Nephron progenitor cell (in vitro differentiated cells): ENCODE measurements around the gene RASSF8.

Experiments used
- DNase-seq: peaks from one replicate; pipeline ENCODE4 v3.0.0; 2021
- H3K27ac Mint-ChIP-seq: 2 replicates; pipeline ENCODE4 v1.8.0; 2021; ENCODE audit warnings: mild to moderate bottlenecking, moderate library complexity, mixed read lengths
- H3K27me3 Mint-ChIP-seq: 2 replicates; pipeline ENCODE4 v1.8.0; 2021; ENCODE audit warnings: mild to moderate bottlenecking, low read depth, mixed read lengths; ENCODE audit not compliant: poor library complexity
- H3K36me3 Mint-ChIP-seq: 2 replicates; pipeline ENCODE4 v1.8.0; 2021; ENCODE audit warnings: low read depth, mixed read lengths
- H3K4me1 Mint-ChIP-seq: 2 replicates; pipeline ENCODE4 v1.8.0; 2021; ENCODE audit warnings: mixed read lengths
- H3K4me3 Mint-ChIP-seq: 2 replicates; pipeline ENCODE4 v1.8.0; 2021; ENCODE audit warnings: mild to moderate bottlenecking, moderate library complexity, mixed read lengths
- H3K9me3 Mint-ChIP-seq: 2 replicates; pipeline ENCODE4 v1.8.0; 2021; ENCODE audit warnings: mild to moderate bottlenecking, moderate library complexity, mixed read lengths
- CTCF ChIP-seq: fragments of 200-600 bp; sonication (generic); IDR thresholded peaks from 2 replicates; pipeline ENCODE4 v1.5.0; 2021; ENCODE audit warnings: antibody characterized with exemption

RASSF8 gene

DNA sequence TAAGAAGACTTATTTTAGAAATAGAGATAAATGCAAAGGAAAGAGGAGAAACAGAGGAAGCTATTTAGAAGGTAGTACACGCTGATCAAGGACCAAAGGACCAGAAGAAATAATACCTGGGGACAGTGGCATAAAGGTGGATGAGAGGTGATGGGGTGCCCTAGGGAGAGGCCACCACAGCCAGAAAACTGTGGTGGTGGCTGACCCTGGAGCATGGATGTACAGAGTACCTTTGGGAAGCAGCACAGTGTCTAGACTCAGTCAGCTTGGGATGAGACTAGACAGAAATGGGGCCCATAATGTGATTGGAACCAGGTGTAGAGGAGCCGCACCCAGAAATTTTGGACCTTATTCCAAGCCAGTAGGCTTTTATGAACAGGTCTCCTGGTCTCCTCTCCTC, 17.2 kb downstream of the RASSF8 start:
- Mint-ChIP-seq H3K27me3 (no peaks in the 10 kb centered on the region), H3K4me3 (no peak overlapping the region), H3K4me1 (peaks cover 65% of the 10 kb centered on the region), H3K27ac (peak overlapping the region; percentile 89), H3K9me3 (no peaks in the 10 kb centered on the region), H3K36me3 (peaks cover 9% of the 10 kb centered on the region)
- DNase-seq = no peak
- no peak for TF ChIP-seq CTCF

DNA sequence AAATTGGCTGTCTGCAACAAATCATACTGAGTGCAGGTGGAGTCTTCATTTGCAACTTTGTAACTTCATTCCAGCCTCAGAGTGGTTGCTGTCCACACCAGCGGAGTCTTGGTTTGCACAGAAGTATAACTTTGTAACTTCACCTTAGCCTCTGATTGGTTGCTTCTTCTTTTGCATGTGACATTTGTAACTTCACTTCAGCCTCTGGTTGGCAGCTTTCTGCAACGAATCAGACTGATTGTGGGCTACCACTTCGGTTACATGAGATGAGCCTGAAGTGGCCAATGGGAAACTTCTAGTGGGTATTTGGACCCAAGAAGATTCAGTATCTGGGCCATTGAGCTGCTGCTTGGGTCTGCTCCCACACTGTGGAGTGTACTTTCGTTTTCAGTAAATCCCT, 17.8 kb downstream of the RASSF8 start:
- TF ChIP-seq CTCF = no peak
- Mint-ChIP-seq H3K36me3 (peaks cover 9% of the 10 kb centered on the region), H3K4me3 (no peak overlapping the region), H3K4me1 (peaks cover 61% of the 10 kb centered on the region), H3K27ac (no peak overlapping the region), H3K27me3 (no peaks in the 10 kb centered on the region), H3K9me3 (no peaks in the 10 kb centered on the region)
- DNase-seq = no peak

DNA sequence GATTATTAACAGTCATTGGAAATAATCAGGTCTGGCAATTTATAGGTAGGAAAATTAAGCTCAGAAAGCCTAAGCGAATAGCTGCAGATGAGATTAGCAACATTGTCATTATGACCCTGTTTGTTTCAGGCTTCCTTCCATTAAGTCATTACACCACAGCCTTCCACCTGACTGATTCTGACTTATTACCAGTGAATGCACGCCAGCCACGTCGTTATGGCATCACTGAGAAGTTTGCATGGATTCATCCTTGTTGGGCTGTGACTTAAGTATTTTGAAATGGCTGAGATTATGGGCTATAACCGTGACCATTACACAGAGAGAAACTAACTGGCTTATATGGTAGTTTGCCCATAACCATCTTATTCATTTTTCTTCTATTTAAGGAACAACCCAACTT, 18.6 kb downstream of the RASSF8 start:
- H3K9me3 Mint-ChIP-seq = no peaks in the 10 kb centered on the region
- no peaks in the 10 kb centered on the region for H3K27me3 Mint-ChIP-seq
- H3K4me3 Mint-ChIP-seq = no peak overlapping the region
- peaks cover 9% of the 10 kb centered on the region for H3K36me3 Mint-ChIP-seq
- TF ChIP-seq CTCF = no peak
- H3K27ac Mint-ChIP-seq = no peak overlapping the region
- H3K4me1 Mint-ChIP-seq = peaks cover 59% of the 10 kb centered on the region
- DNase-seq = no peak

DNA sequence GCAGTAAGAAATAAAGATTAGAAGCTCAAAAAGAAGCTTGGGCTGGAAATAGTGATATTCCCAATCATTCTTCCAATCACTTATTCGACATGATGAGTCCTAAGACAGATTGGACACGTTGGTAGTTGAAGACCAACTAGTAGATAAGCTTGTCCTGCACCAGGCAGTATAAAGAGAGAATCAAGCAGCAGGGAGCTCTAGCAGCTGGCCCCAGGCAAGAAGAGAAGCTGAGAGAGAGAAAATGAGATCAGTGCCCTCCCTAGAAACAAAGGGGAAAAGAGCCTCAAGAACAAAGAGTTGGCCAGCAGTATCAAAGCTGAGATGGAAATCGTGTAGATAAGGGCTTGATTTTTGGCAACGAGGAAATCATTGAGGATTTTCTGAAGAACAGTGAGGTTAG, 20.6 kb downstream of the RASSF8 start:
- Mint-ChIP-seq H3K9me3 (no peaks in the 10 kb centered on the region), H3K27ac (peak overlapping the region; percentile 7), H3K4me3 (no peak overlapping the region), H3K36me3 (peaks cover 9% of the 10 kb centered on the region), H3K27me3 (no peaks in the 10 kb centered on the region), H3K4me1 (peaks cover 51% of the 10 kb centered on the region)
- no peak for DNase-seq
- no peak for TF ChIP-seq CTCF

- H3K27me3 Mint-ChIP-seq = no peaks in the 10 kb centered on the region
- H3K4me1 Mint-ChIP-seq = peaks cover 52% of the 10 kb centered on the region
- no peaks in the 10 kb centered on the region for H3K9me3 Mint-ChIP-seq
- no peak for TF ChIP-seq CTCF
- no peak overlapping the region for H3K4me3 Mint-ChIP-seq
- DNase-seq = no peak
- no peak overlapping the region for H3K27ac Mint-ChIP-seq
- H3K36me3 Mint-ChIP-seq = peaks cover 9% of the 10 kb centered on the region
Observed at GRCh38 chr12:25979563-25979962, 21.1 kb downstream of the RASSF8 start.

DNA sequence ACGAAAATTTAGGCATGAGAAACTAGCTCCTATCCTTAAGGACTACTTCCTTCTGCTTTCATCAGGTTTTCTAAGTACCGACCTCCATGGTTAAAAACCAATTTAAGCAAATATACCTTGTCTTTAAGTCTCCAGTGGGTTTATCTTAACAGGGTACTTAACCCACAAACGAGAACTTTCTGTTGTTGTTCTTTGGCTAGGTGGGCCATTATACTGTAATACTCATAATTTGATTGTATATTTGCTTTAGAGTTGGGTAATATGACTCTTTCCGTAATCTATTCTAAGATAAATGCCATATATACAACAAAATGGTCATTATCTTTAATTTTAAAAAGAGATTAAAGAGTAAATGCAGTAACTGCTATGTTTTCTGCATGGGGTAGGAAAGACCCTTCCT, 21.6 kb downstream of the RASSF8 start:
- Mint-ChIP-seq H3K9me3 (no peaks in the 10 kb centered on the region), H3K4me3 (no peak overlapping the region), H3K27me3 (no peaks in the 10 kb centered on the region), H3K27ac (no peak overlapping the region), H3K4me1 (peaks cover 52% of the 10 kb centered on the region), H3K36me3 (peaks cover 9% of the 10 kb centered on the region)
- DNase-seq = no peak
- TF ChIP-seq CTCF = no peak
